Astrocyte of the spinal cord (primary cell): ENCODE data around the gene PID1.

ENCODE experiments used
- DNase-seq: peaks from one replicate; pipeline ENCODE4 v3.0.0; 2011; ENCODE audit warnings: low read depth, low spot score
- H3K4me3 ChIP-seq: 2 replicates; pipeline ENCODE4 v1.5.1; 2011; ENCODE audit warnings: low read depth, mild to moderate bottlenecking, low read length, moderate library complexity
- in situ Hi-C: cut with HindIII; loops from 2 replicates; pipeline ENCODE4 v1.10.0; 2017; ENCODE audit warnings: low sequenced_read_pairs
- TF ChIP-seq, protein P1 (sequence below): IDR thresholded peaks from 2 replicates; pipeline ENCODE4 v1.5.1; 2012; ENCODE audit warnings: low read depth, mild to moderate bottlenecking, low read length, inconsistent platforms

PID1 gene

DNA sequence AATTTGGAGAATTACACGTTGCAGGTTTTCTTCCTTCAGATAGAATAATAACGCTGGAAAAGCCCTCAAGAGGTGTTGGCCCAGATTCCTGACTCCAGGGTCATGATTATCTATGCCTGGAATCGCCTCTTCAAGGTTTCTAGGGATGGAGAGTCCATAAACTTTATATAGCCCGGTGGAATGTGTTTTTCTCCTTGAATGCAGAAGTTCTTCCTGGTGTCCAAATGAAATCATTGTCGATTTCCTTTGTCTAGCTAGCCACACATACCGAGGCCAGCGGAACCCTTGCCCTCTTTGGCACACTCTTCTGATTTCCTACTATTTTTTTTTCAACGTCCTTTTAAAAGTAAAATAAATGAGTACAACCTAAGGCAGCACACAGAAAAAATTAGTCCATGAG is 117.8 kb downstream of the PID1 start:
- H3K4me3 ChIP-seq, result no peak overlapping the region
- peak; percentile 29 for DNase-seq
- in situ Hi-C loops, result no loop called here
- TF ChIP-seq, protein P1, sequence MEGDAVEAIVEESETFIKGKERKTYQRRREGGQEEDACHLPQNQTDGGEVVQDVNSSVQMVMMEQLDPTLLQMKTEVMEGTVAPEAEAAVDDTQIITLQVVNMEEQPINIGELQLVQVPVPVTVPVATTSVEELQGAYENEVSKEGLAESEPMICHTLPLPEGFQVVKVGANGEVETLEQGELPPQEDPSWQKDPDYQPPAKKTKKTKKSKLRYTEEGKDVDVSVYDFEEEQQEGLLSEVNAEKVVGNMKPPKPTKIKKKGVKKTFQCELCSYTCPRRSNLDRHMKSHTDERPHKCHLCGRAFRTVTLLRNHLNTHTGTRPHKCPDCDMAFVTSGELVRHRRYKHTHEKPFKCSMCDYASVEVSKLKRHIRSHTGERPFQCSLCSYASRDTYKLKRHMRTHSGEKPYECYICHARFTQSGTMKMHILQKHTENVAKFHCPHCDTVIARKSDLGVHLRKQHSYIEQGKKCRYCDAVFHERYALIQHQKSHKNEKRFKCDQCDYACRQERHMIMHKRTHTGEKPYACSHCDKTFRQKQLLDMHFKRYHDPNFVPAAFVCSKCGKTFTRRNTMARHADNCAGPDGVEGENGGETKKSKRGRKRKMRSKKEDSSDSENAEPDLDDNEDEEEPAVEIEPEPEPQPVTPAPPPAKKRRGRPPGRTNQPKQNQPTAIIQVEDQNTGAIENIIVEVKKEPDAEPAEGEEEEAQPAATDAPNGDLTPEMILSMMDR, result no peak

DNA sequence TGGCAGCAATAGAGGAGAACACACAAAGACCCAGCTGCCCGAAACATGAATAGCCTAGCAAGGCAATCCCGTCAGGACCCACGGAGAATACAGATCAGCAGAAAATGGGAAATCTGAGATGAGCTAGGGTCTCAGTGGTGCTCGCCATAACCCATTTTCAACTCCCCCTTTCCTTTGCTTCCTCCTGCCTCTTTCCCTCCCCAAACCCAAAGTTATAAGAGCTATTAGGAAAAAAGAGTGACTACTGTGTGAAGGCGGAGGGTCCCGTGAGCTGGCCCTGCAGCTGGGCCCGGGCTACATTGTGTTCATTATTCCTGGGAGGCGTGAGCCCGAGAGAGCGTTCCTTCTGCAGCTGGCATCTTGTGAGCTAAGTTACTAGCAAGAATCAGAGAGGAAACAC is 118.4 kb downstream of the PID1 start:
- TF ChIP-seq, protein P1, result no peak
- in situ Hi-C loops, result no loop called here
- no peak overlapping the region for H3K4me3 ChIP-seq
- DNase-seq, result no peak

DNA sequence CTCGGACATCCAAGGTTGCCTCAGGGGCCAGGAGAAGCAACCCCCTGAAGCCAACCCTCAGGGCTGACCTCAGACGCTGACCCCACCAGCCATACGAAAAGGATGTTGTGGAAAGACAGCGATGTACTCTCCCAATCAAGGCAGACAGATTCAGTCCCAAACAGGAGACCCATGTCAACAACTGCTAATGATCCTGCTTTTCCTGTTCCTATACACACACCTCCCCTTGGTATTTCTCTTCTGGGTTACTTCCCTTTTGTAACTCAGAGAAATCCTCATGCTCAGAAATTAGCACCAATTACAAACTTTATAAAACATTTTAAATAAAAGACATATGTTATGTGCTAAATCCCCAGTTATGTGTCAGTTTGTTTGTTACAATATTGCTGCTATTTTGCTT is 120.8 kb downstream of the PID1 start:
- TF ChIP-seq, protein P1, result no peak
- in situ Hi-C loops, result no loop called here
- DNase-seq, result no peak
- H3K4me3 ChIP-seq, result no peak overlapping the region

DNA sequence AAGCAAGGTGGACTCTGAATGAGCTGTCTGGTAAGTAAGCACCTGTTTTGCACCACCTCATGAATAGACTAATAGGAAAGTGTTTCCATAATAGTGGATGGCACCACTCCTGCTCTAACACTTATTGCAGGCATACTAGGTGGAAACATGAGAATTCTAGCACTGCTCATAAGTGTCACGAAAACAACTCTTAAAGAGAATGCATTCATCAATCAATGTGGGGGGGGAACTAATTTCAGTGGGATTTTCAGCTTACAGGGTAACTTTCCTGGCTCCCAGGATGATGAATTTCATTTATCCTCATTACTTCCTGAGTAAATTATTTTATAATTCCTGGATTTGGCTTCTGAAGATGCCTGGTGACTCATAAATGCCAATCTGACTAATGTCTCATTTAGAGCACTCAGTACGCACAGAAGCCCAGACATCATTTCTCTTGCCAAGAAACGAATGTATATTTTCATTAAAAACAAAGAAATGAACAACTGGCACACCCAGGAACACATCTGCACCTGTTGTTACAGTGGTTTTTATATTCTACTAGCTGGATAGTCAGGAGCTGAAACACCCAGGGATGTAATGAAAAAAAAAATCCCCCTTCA is 129.6 kb downstream of the PID1 start:
- no peak overlapping the region for H3K4me3 ChIP-seq
- in situ Hi-C loops, result no loop called here
- TF ChIP-seq, protein P1, result no peak
- peak; percentile 80 for DNase-seq

GRCh38 chr2:229137639-229138038 is 133.4 kb downstream of the PID1 start:
- TF ChIP-seq, protein P1, result no peak
- no peak for DNase-seq
- no peak overlapping the region for H3K4me3 ChIP-seq
- in situ Hi-C loops, result no loop called here

GRCh38 chr2:229137066-229137465 is 134.0 kb downstream of the PID1 start:
- in situ Hi-C loops, result no loop called here
- no peak overlapping the region for H3K4me3 ChIP-seq
- no peak for DNase-seq
- TF ChIP-seq, protein P1, result no peak
